Kasumi-1 (cell line): ENCODE results near the gene ZNF454.

Experiments used
- DNase-seq, 2 experiments: peaks; one replicate each; lab custom pipeline; 2025; lab: John Stamatoyannopoulos, UW

ZNF454 gene

GRCh38 chr5:178940569-178941360 is at the start of gene ZNF454:
TSS of gene ZNF454 (plus strand) at chr5:178941198. CDS start at chr5:178942792, 1,594 bp downstream.
- no peak for DNase-seq

GRCh38 chr5:178895615-178896571 is 45.1 kb upstream of the ZNF454 start, which contains the start of gene ZFP2:
TSS of gene ZFP2 (plus strand) at chr5:178895913. CDS start at chr5:178931314, 35,401 bp downstream.
- peak; percentile 34 to 42 for DNase-seq

- no peak for DNase-seq
Measured at GRCh38 chr5:178899289-178899688, 41.7 kb upstream of the ZNF454 start.

- DNase-seq, result no peak
Measured at GRCh38 chr5:178902849-178903248, 38.1 kb upstream of the ZNF454 start.

GRCh38 chr5:178931846-178932760 is 8.9 kb upstream of the ZNF454 start:
- no peak for DNase-seq

GRCh38 chr5:178941361-178941760 is 363 bp downstream of the ZNF454 start:
- DNase-seq, result no peak

- DNase-seq, result no peak
Measured at GRCh38 chr5:178965465-178966055, 24.6 kb downstream of the ZNF454 start.

- no peak for DNase-seq
Measured at GRCh38 chr5:178981381-178981780, 40.4 kb downstream of the ZNF454 start.

- DNase-seq, result no peak
Measured at GRCh38 chr5:178982941-178983340, 41.9 kb downstream of the ZNF454 start.

- no peak for DNase-seq
Measured at GRCh38 chr5:178983728-178984127, 42.7 kb downstream of the ZNF454 start.

GRCh38 chr5:178984145-178985072 is 43.4 kb downstream of the ZNF454 start:
- no peak for DNase-seq

- DNase-seq, result no peak
Measured at GRCh38 chr5:178986326-178986960, 45.4 kb downstream of the ZNF454 start.

GRCh38 chr5:178988436-178989220 is 47.6 kb downstream of the ZNF454 start:
- no peak for DNase-seq

GRCh38 chr5:178989311-178989710 is 48.3 kb downstream of the ZNF454 start:
- no peak for DNase-seq

GRCh38 chr5:178990491-178990890 is 49.5 kb downstream of the ZNF454 start:
- no peak for DNase-seq

GRCh38 chr5:178991190-178992145 is 50.5 kb downstream of the ZNF454 start:
- DNase-seq, result no peak

GRCh38 chr5:178992291-178992895 is 51.4 kb downstream of the ZNF454 start:
- DNase-seq, result no peak
